Transverse colon (tissue), 4 donors: ENCODE measurements around the gene PLXNA2. TPM values are rescaled to one million over a fixed set of nuclear protein-coding genes. Genes with fewer than 3 reads are reported as not detected.

Experiments used
- DNase-seq: peaks from one replicate; pipeline ENCODE4 v3.0.0-alpha.2; 2019
- H3K27ac ChIP-seq, 4 donors: fragments of 200-600 bp; sonication (generic); 2 replicates each; pipeline ENCODE4 v1.5.1; 2016 to 2018; ENCODE audit warnings: inconsistent platforms in 4 of 4
- H3K27me3 ChIP-seq: fragments of 200-600 bp; sonication (generic); 2 replicates; pipeline ENCODE4 v1.5.1; 2017; ENCODE audit warnings: inconsistent platforms
- H3K36me3 ChIP-seq, 4 donors: fragments of 200-600 bp; sonication (generic); 2 replicates each; pipeline ENCODE4 v1.5.1; 2017 to 2019; ENCODE audit warnings: inconsistent platforms in 4 of 4
- H3K4me1 ChIP-seq, 4 donors: fragments of 200-600 bp; sonication (generic); 2 replicates each; pipeline ENCODE4 v1.5.1; 2017 to 2020; ENCODE audit warnings: inconsistent platforms in 4 of 4
- H3K4me3 ChIP-seq, 4 donors: fragments of 200-600 bp; sonication (generic); 1 replicate in 1 of 4; 2 replicates in 3 of 4; pipeline versions ENCODE4 v1.5.1 to v1.6.1; 2017 to 2019; ENCODE audit warnings: inconsistent platforms in 4 of 4
- H3K9me3 ChIP-seq, 2 donors: fragments of 200-600 bp; sonication (generic); 2 replicates each; pipeline ENCODE4 v1.5.1; 2017 to 2019; ENCODE audit warnings: inconsistent platforms in 2 of 2
- EP300 ChIP-seq: sonication (generic); formaldehyde crosslinking; IDR thresholded peaks from one replicate; pipeline ENCODE4 v1.6.1; 2017; ENCODE audit warnings: antibody characterized with exemption, low read depth
- POLR2A ChIP-seq: fragments of 450-650 bp; IDR thresholded peaks from one replicate; pipeline ENCODE4 v1.6.1; 2016; ENCODE audit warnings: antibody characterized with exemption, mild to moderate bottlenecking, moderate library complexity
- POLR2AphosphoS5 ChIP-seq, 3 donors: sonication (generic); formaldehyde crosslinking; IDR thresholded peaks; one replicate each; pipeline ENCODE4 v1.6.1; 2016; ENCODE audit warnings: antibody characterized with exemption in 3 of 3
- WGBS, 2 donors: methylation state at CpG; one replicate each; pipeline ENCODE4 v1.1.5; 2018; ENCODE audit warnings: low coverage in 1 of 2; 5-methylcytosine and 5-hydroxymethylcytosine counted together
- in situ Hi-C, 4 donors: fragments of 200-750 bp; cut with MboI; loops; one replicate each; pipeline versions ENCODE4 v1.15.0 to v1.15.1; 2017; ENCODE audit warnings: low sequenced_read_pairs in 3 of 4, low pct_ligation_motif_present in 1 of 4, low pct_unique_long_range_greater_than_20kb in 1 of 4
- intact Hi-C: fragments of 100-400 bp; cut with DNase I; formaldehyde crosslinking; loops from one replicate; pipeline ENCODE4 v1.15.1; 2023; ENCODE audit warnings: low total_unique reads
- total RNA-seq, 4 donors: library from RNA; depleted of rRNA; stranded (reverse); fragments of >200 nt; gene quantifications; one replicate each; pipeline ENCODE4 v1.1.0, GENCODE V29; 2016
- TF ChIP-seq, protein P1 (sequence below), 5 experiments: fragments of 200-600 bp in 3 of 5; fragments of 450-650 bp in 2 of 5; sonication (generic) in 3 of 5; IDR thresholded peaks; 1 replicate in 2 of 5; 2 replicates in 3 of 5; pipeline ENCODE4 v1.5.1; 2016 to 2017; ENCODE audit warnings: antibody characterized with exemption in 5 of 5, inconsistent platforms in 3 of 5, mild to moderate bottlenecking in 2 of 5, moderate library complexity in 1 of 5

The PLXNA2 gene
- total RNA-seq, 4 donors from 2014 or later: 77.4 to 140 (median 85.5) TPM

- TF ChIP-seq POLR2AphosphoS5 (IDR thresholded peaks at IDR 0.05) (no peak), EP300 (no peak), POLR2A (no peak)
- TF ChIP-seq, protein P1, sequence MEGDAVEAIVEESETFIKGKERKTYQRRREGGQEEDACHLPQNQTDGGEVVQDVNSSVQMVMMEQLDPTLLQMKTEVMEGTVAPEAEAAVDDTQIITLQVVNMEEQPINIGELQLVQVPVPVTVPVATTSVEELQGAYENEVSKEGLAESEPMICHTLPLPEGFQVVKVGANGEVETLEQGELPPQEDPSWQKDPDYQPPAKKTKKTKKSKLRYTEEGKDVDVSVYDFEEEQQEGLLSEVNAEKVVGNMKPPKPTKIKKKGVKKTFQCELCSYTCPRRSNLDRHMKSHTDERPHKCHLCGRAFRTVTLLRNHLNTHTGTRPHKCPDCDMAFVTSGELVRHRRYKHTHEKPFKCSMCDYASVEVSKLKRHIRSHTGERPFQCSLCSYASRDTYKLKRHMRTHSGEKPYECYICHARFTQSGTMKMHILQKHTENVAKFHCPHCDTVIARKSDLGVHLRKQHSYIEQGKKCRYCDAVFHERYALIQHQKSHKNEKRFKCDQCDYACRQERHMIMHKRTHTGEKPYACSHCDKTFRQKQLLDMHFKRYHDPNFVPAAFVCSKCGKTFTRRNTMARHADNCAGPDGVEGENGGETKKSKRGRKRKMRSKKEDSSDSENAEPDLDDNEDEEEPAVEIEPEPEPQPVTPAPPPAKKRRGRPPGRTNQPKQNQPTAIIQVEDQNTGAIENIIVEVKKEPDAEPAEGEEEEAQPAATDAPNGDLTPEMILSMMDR (IDR thresholded peaks at IDR 0.05): no peak
- H3K36me3 ChIP-seq: no peaks in the 10 kb centered on the region
- DNase-seq: no peak
- no peak overlapping the region for H3K4me3 ChIP-seq
- H3K27me3 ChIP-seq: peaks cover 12% of the 10 kb centered on the region
- WGBS, 2 donors: 35 to 60% methylated on average over 2 of the region's 2 CpGs
- no peaks in the 10 kb centered on the region for H3K4me1 ChIP-seq
- H3K9me3 ChIP-seq: no peaks in the 10 kb centered on the region
- in situ Hi-C loops: no loop called here
- no peak overlapping the region for H3K27ac ChIP-seq
- intact Hi-C loops: no loop called here
Measured at GRCh38 chr1:208265122-208265469, 20.9 kb upstream of the PLXNA2 start.

GRCh38 chr1:208264469-208265121 is 20.4 kb upstream of the PLXNA2 start:
- no peak for DNase-seq
- Histone ChIP-seq H3K27me3 (peaks cover 12% of the 10 kb centered on the region), H3K27ac (no peak overlapping the region), H3K4me1 (no peaks in the 10 kb centered on the region), H3K36me3 (no peaks in the 10 kb centered on the region), H3K9me3 (no peaks in the 10 kb centered on the region), H3K4me3 (no peak overlapping the region)
- intact Hi-C loops (no loop called here), in situ Hi-C loops (no loop called here)
- TF ChIP-seq POLR2A (no peak), POLR2AphosphoS5 (IDR thresholded peaks at IDR 0.05) (no peak), EP300 (no peak)
- TF ChIP-seq, protein P1 (IDR thresholded peaks at IDR 0.05): no peak
- 57 to 62% methylated on average over 2 of the region's 2 CpGs for WGBS, 2 donors

DNA sequence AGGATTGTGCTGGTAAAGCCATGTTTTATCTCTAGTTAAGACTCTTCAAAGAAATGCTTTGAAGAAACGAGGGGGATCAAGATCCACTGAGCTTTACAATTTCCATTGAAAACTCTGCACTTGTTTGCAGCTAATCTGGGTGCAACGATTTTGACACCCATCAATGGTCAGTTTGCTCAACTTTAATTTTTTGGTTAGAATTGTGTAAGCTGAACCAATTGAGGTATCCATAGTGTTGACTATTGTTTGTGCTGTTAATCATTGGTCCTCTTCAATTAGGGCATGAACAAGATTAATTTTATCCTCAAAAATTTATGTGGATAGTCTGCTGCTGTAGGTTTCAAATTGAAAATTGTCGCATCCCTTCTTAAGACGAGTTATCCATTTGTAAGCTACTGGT is 17.7 kb upstream of the PLXNA2 start:
- DNase-seq: no peak
- in situ Hi-C loops: no loop called here

DNA sequence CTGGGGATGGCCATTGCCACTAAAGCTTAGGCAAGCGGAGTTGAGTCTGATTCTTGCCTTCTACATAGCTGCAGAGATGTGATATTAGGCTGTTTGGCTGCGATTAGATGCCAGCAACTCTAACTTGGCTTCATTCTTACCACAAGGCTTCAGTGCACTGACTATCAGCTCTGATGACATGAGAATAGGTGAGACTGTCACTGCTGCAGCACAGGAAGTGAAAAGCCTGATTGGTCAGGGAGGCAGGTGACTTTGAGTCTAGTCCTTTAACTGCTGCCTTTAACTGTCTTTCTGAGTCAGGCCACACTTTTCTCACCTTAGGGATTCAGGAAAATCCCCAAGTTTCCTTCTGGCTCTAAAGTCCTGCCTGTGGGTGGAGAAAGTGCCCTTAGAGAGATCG is 14.1 kb upstream of the PLXNA2 start:
- in situ Hi-C loops: loop anchor here in 1 of 4 donors (10.0 kb wide), 1 partner anchor 243 kb away; no protein-coding TSS in a partner anchor
- TF ChIP-seq POLR2A (no peak), POLR2AphosphoS5 (IDR thresholded peaks at IDR 0.05) (no peak), EP300 (no peak)
- TF ChIP-seq, protein P1 (IDR thresholded peaks at IDR 0.05): no peak
- Histone ChIP-seq H3K27ac (no peak overlapping the region), H3K4me1 (no peaks in the 10 kb centered on the region), H3K4me3 (no peak overlapping the region), H3K27me3 (peaks cover 4% of the 10 kb centered on the region), H3K9me3 (no peaks in the 10 kb centered on the region), H3K36me3 (no peaks in the 10 kb centered on the region)
- intact Hi-C loops: no loop called here
- DNase-seq: no peak
- 71 to 92% methylated on average over 1 to 3 of the region's 3 CpGs for WGBS, 2 donors

More for the DNA sequence above, 17.7 kb upstream of the PLXNA2 start:
- no peak overlapping the region for H3K27ac ChIP-seq
- H3K4me1 ChIP-seq: no peaks in the 10 kb centered on the region
- no peak for TF ChIP-seq POLR2AphosphoS5 (IDR thresholded peaks at IDR 0.05)
- no peak for TF ChIP-seq POLR2A
- TF ChIP-seq EP300: no peak
- TF ChIP-seq, protein P1 (IDR thresholded peaks at IDR 0.05): no peak
- intact Hi-C loops: no loop called here
- H3K27me3 ChIP-seq: peaks cover 5% of the 10 kb centered on the region
- H3K36me3 ChIP-seq: no peaks in the 10 kb centered on the region
- H3K9me3 ChIP-seq: no peaks in the 10 kb centered on the region
- 68 to 81% methylated on average over 3 to 4 of the region's 4 CpGs for WGBS, 2 donors
- no peak overlapping the region for H3K4me3 ChIP-seq
